ENCODE results near the gene SCUBE2.
A peak's percentile ranks its signal among the peaks of the same experiment; 100 is the strongest.

Gene SCUBE2

GRCh38 chr11:9070749-9071491 is 20.5 kb downstream of the SCUBE2 start:
- TF ChIP-seq, protein P1, sequence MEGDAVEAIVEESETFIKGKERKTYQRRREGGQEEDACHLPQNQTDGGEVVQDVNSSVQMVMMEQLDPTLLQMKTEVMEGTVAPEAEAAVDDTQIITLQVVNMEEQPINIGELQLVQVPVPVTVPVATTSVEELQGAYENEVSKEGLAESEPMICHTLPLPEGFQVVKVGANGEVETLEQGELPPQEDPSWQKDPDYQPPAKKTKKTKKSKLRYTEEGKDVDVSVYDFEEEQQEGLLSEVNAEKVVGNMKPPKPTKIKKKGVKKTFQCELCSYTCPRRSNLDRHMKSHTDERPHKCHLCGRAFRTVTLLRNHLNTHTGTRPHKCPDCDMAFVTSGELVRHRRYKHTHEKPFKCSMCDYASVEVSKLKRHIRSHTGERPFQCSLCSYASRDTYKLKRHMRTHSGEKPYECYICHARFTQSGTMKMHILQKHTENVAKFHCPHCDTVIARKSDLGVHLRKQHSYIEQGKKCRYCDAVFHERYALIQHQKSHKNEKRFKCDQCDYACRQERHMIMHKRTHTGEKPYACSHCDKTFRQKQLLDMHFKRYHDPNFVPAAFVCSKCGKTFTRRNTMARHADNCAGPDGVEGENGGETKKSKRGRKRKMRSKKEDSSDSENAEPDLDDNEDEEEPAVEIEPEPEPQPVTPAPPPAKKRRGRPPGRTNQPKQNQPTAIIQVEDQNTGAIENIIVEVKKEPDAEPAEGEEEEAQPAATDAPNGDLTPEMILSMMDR (conservative IDR thresholded peaks at IDR 0.05) = no peak
- H3K27ac ChIP-seq = no peak overlapping the region

DNA sequence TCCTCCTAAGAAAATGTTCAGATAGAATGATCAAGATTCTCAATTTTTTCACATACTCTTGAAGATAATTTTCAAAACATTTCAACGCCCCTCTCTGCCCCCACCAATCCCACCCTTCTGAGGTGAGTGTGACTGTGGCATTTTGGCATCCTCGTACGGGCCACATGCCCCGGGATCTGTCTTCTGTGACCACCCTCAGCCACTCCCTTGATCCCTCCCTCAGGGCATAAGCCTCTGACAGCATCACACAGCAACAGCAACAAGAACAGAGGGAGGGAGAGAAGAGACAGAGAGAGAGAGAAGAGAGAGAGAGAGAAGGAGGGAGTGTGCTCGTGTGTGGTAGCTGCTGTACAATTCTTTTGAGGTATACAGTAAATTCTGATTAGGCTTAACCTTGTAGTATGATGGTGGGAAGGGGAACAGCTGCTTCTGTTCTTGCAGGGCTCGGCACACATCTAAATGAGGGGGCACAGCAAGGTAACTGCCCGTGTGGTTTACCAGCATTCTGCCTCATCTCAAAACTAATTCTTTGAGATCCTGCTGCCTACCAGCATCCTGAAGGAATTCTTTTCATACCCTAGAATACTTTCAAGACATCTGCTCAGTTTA is 21.4 kb downstream of the SCUBE2 start:
- TF ChIP-seq, protein P1 (conservative IDR thresholded peaks at IDR 0.05) = no peak
- H3K27ac ChIP-seq = no peak overlapping the region

GRCh38 chr11:9069256-9069655 is 22.1 kb downstream of the SCUBE2 start:
- TF ChIP-seq, protein P1 (conservative IDR thresholded peaks at IDR 0.05) = no peak
- H3K27ac ChIP-seq = no peak overlapping the region

- H3K27ac ChIP-seq = no peak overlapping the region; the same call in 1 of the 2 replicates
- TF ChIP-seq, protein P1 (conservative IDR thresholded peaks at IDR 0.05) = no peak
These were observed 24.9 kb downstream of the SCUBE2 start for GRCh38 chr11:9066433-9066925.

DNA sequence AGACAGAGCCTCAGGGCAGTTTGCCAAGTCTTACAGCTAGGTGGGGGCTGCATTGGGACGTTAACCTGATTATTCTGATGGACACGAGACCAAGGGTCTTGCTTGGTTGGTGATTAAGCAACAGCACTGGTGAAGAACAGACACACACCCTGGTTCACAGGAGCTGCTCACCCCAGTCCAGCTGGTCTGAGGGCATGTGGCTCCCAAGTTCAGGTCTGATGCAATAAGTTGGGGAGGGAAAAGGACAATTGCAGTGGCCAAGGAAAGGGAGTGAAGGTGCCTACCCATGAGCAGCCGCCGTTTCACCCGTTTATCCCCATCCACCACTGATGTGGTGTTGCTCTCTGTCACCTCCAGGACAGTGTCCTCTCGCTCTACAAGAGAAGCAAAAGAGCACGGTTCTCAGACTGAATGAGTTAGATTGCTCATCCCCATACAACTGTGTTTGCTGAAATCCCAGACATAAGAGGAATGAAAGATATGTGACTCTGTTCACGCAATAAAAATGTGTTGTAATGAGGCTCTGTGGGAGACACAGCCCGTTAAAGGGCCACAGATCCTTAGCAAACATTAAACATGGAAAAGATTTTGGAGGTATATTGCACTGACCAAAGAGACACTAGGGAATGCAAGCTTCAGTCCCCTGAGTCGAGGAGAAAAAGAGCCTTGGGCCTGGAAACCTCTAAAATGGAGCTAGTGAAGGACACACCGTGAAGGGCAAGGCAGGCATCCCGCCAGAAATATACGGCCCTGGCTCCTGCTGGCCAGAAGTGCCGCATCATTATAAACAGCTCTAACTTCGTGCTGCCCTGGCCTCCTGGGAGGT is 25.6 kb downstream of the SCUBE2 start:
- TF ChIP-seq, protein P1 (conservative IDR thresholded peaks at IDR 0.05) = no peak
- H3K27ac ChIP-seq = no peak overlapping the region; the same call in 1 of the 2 replicates

DNA sequence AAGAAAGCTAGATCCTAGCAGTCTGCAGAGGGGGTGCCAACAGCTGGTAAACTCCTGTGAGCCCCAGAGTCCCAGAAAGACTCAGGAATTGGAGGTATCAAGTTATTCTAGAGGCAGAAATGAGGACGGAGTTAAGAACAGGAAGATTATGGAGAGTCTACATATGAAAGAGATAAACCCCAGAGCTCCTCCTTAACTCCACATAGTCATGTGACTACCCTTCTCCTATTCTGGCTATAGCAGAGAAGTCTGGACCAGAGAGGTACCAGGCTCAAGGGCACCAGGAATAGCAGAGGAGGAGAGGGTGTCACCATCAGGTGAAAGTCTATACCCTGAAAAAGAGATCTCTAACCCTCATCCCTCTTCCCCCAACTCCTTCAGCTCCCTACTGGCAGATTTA is 29.6 kb downstream of the SCUBE2 start:
- TF ChIP-seq, protein P1 (conservative IDR thresholded peaks at IDR 0.05) = no peak
- H3K27ac ChIP-seq = peak overlapping the region; percentile 80; the same call in 1 of the 2 replicates

DNA sequence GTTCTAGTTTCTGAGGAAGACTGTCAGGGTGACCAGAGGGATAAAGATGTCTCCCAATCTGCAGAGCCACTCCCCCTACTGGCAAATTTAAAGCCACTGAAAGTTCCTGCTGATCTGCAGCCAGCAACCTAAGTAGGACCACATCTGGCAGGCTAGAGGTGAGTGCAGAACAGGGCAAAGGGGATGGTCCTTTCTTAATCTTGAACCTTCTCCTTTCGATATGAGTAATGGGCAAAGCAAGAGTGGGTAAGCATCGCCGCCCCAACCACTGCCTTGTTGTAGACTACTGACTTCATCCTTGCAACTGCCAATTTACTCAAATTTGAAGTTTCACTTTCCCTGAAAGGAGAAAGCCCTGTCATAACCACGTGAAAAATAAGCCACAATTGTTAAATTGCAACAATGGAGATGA is 30.7 kb downstream of the SCUBE2 start:
- H3K27ac ChIP-seq = peak overlapping the region; percentile 80
- TF ChIP-seq, protein P1 (conservative IDR thresholded peaks at IDR 0.05) = 0 out of 2 replicates have a peak, but pooled peaks have one; percentile 10
